Choroid plexus epithelial cell (primary cell): Measurements from ENCODE around the gene PTPRT.

Experiments
- DNase-seq: peaks from one replicate; pipeline ENCODE4 v3.0.0-alpha.2; 2010; ENCODE audit warnings: low read depth
- H3K4me3 ChIP-seq: 2 replicates; pipeline ENCODE4 v1.5.1; 2011; ENCODE audit warnings: low read depth, mild to moderate bottlenecking, control low read depth, low read length, moderate library complexity
- CTCF ChIP-seq: conservative IDR thresholded peaks from 2 replicates; pipeline ENCODE4 v1.5.1; 2011; ENCODE audit warnings: low read depth, mild to moderate bottlenecking, control low read depth, inconsistent platforms, low read length, moderate library complexity

The PTPRT gene

DNA sequence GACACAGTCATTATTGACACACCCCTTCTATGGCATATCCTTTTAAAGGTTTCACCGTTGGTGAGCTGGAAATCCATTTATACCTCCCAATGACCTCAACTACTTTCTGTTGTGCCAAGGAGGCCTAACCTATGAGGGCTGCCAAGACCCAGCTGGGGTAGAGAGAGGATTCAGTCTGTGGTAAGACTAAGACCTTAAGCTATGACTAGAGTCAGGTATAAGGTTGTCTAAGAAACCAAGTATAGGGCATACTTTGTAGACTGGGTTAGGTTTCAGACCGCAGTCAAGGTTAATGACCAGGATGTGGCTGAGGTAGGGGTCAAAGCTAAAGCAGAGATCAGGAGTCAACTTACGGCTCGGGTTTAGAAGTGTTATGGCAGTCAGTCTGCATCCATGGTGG, 930.3 kb downstream of the PTPRT start:
- DNase-seq = no peak
- TF ChIP-seq CTCF = no peak
- no peak overlapping the region for H3K4me3 ChIP-seq

DNA sequence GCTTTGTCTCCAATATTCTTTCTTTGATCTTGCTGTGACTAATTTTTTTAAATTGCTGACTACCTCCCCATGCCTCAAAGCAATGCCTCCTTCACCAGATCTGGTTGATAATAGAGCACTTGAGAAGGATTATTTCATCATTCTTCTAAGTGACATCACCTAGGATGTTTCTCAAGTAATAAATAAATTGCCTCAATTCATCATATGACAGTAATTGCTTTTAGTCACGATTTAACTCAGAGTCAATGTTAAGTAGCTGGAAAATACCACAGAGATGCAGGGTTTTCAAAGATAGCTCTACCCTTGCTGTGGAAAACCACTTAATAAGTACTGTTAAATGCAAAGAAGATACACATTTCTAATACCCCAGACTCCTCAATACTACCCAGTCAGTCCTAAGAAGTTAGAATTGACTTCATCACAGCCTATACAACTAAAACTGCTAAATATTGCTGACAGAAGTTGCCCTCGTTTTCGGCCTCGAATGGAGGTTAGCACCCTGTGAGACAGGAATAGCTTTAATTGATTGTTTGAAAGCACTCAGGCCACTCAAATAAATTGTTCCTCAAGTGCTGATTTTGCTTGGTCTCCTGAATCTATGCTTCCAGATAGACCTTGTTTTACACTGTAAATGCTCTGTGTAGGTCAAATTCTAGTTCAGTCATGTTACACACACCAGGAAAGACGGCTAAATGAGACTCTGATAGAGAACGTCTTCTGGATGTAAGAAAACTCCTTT, 931.0 kb downstream of the PTPRT start:
- H3K4me3 ChIP-seq = no peak overlapping the region
- DNase-seq = no peak
- no peak for TF ChIP-seq CTCF

- DNase-seq = no peak
- H3K4me3 ChIP-seq = no peak overlapping the region
- no peak for TF ChIP-seq CTCF
Observed at GRCh38 chr20:42255821-42256220, 933.9 kb downstream of the PTPRT start.

DNA sequence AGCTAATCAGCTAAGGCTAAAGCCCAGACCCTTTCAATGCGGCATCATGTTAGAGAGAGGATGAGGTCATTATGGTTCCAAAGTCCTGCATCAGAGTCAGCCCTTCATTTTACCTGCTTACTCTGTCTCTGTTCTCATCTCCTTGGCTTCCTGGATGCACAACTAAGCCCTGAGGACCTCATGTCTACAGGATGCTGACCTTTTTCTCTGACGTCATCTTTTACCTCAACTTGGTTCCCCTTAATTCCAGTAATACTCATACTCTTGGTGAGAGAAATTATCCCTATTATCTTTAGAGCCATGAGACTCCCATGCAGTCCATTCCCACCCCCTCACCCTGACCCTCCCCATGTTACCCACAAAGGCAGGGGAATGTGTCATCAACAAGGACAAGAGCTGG, 935.0 kb downstream of the PTPRT start:
- no peak overlapping the region for H3K4me3 ChIP-seq
- no peak for TF ChIP-seq CTCF
- DNase-seq = no peak

- no peak for TF ChIP-seq CTCF
- DNase-seq = no peak
- no peak overlapping the region for H3K4me3 ChIP-seq
Observed at GRCh38 chr20:42252116-42252515, 937.6 kb downstream of the PTPRT start.

- DNase-seq = no peak
- H3K4me3 ChIP-seq = no peak overlapping the region
- no peak for TF ChIP-seq CTCF
Observed at GRCh38 chr20:42218621-42219374, 970.9 kb downstream of the PTPRT start.
